ENCODE measurements around the gene RGS14. TPM values are rescaled to one million over a fixed set of nuclear protein-coding genes. Genes with fewer than 3 reads are reported as not detected.

The RGS14 gene
- total and polyA plus RNA-seq, 12 donors, result 2.2 to 9.6 (median 4.1) TPM

- no peak for TF ChIP-seq CTCF (IDR thresholded peaks at IDR 0.05)
- ATAC-seq (no peak), DNase-seq (no peak)
- intact Hi-C loops (cut with DNase I), result no loop called here
- no peak overlapping the region for H3K27ac ChIP-seq
- H3K9me3 ChIP-seq, result no peaks in the 10 kb centered on the region
- no peaks in the 10 kb centered on the region for H3K27me3 ChIP-seq
- peaks cover 5 to 39% (median 20%) of the 10 kb centered on the region in 9 donors for H3K4me1 ChIP-seq
- peaks cover 0 to 75% (median 24%) of the 10 kb centered on the region in 9 donors for H3K36me3 ChIP-seq
- no peak overlapping the region for H3K4me3 ChIP-seq
- WGBS, 2 donors, result 79 to 84% methylated on average over 27 of the region's 27 CpGs
These were observed 26.5 kb upstream of the RGS14 start for GRCh38 chr5:177330991-177331842.

- Histone ChIP-seq H3K4me1 (peaks cover 5 to 39% (median 23%) of the 10 kb centered on the region in 9 donors), H3K27ac (no peak overlapping the region), H3K4me3 (no peak overlapping the region), H3K9me3 (no peaks in the 10 kb centered on the region), H3K36me3 (peaks cover 0 to 86% (median 28%) of the 10 kb centered on the region in 9 donors), H3K27me3 (no peaks in the 10 kb centered on the region)
- TF ChIP-seq CTCF (IDR thresholded peaks at IDR 0.05), result no peak
- no peak for ATAC-seq
- intact Hi-C loops (cut with DNase I), result no loop called here
- WGBS, 2 donors, result 90 to 92% methylated on average over 35 of the region's 35 CpGs
- DNase-seq, result no peak
These were observed 25.5 kb upstream of the RGS14 start for GRCh38 chr5:177332031-177332895.

- Histone ChIP-seq H3K4me3 (no peak overlapping the region), H3K36me3 (peaks cover 0 to 92% (median 32%) of the 10 kb centered on the region in 9 donors), H3K27ac (no peak overlapping the region), H3K27me3 (no peaks in the 10 kb centered on the region), H3K4me1 (peaks cover 5 to 33% (median 21%) of the 10 kb centered on the region in 9 donors), H3K9me3 (no peaks in the 10 kb centered on the region)
- DNase-seq (no peak), ATAC-seq (no peak)
- no peak for TF ChIP-seq CTCF (IDR thresholded peaks at IDR 0.05)
- intact Hi-C loops (cut with DNase I), result no loop called here
- WGBS, 2 donors, result 86 to 89% methylated on average over 13 of the region's 13 CpGs
These were observed 24.8 kb upstream of the RGS14 start for GRCh38 chr5:177332896-177333260.

- DNase-seq (no peak), ATAC-seq (no peak)
- Histone ChIP-seq H3K9me3 (no peaks in the 10 kb centered on the region), H3K27ac (peak overlapping the region in 1 of 10 donors; percentile 68), H3K4me1 (peaks cover 5 to 30% (median 19%) of the 10 kb centered on the region in 9 donors), H3K27me3 (no peaks in the 10 kb centered on the region), H3K36me3 (peaks cover 0 to 99% (median 32%) of the 10 kb centered on the region in 9 donors), H3K4me3 (no peak overlapping the region)
- no peak for TF ChIP-seq CTCF (IDR thresholded peaks at IDR 0.05)
- intact Hi-C loops (cut with DNase I), result no loop called here
- WGBS, 2 donors, result 90 to 91% methylated on average over 16 of the region's 16 CpGs
These were observed 24.1 kb upstream of the RGS14 start for GRCh38 chr5:177333420-177334154.
